Activated CD4-positive, alpha-beta memory T cell treated with anti-CD3 and anti-CD28 coated beads, Interleukin-2, amount 10 ng/mL, durations not matched to agents 7 days and 5 days (primary cell): ENCODE results near the gene LRCH1. TPM values are rescaled to one million over a fixed set of nuclear protein-coding genes. Genes with fewer than 3 reads are reported as not detected.

Source experiments
- CTCF ChIA-PET: fragments of 350-600 bp; sonication (Branson Sonifier 250); formaldehyde crosslinking; loops from one replicate; lab custom pipeline; 2021; ENCODE audit warnings: antibody characterized with exemption, inconsistent platforms; lab: Charles Lee
- POLR2A ChIA-PET: fragments of 350-600 bp; sonication (Branson Sonifier 250); formaldehyde crosslinking; loops from one replicate; lab custom pipeline; 2021; ENCODE audit warnings: antibody characterized with exemption; lab: Charles Lee
- DNase-seq: peaks from one replicate; pipeline ENCODE4 v3.0.0-alpha.2; 2020
- H3K27ac Mint-ChIP-seq: one replicate; pipeline ENCODE4 v1.8.0; 2021; ENCODE audit warnings: mild to moderate bottlenecking, mixed read lengths
- H3K27me3 Mint-ChIP-seq: one replicate; pipeline ENCODE4 v1.8.0; 2021; ENCODE audit warnings: mixed read lengths
- H3K36me3 Mint-ChIP-seq: one replicate; pipeline ENCODE4 v1.8.0; 2021; ENCODE audit warnings: low read depth, mixed read lengths
- H3K4me1 Mint-ChIP-seq: one replicate; pipeline ENCODE4 v1.8.0; 2021; ENCODE audit warnings: mixed read lengths
- H3K4me3 Mint-ChIP-seq: one replicate; pipeline ENCODE4 v1.8.0; 2021; ENCODE audit warnings: mild to moderate bottlenecking, mixed read lengths
- H3K9me3 Mint-ChIP-seq: one replicate; pipeline ENCODE4 v1.8.0; 2021; ENCODE audit warnings: mixed read lengths
- total RNA-seq, 2 experiments: library from RNA; stranded (reverse); gene quantifications; one replicate each; pipeline ENCODE4 v1.2.3, GENCODE V29; 2021

The LRCH1 gene
- total RNA-seq, 2 experiments from 2014 or later = 17.1 TPM

GRCh38 chr13:46717275-46717674, 164.3 kb downstream of the LRCH1 start:
- DNase-seq = no peak
- H3K27me3 Mint-ChIP-seq = no peaks in the 10 kb centered on the region
- CTCF ChIA-PET = no interaction called here

GRCh38 chr13:46717856-46718255, 164.9 kb downstream of the LRCH1 start:
- DNase-seq = no peak
- ChIA-PET CTCF (interaction anchor here (1.0 to 1.8 kb wide), 2 partner anchors 166 to 224 kb away, joined by 3 to 18 read pairs; no protein-coding TSS in a partner anchor), POLR2A (no interaction called here)
- no peak overlapping the region for H3K27ac Mint-ChIP-seq
- H3K27me3 Mint-ChIP-seq = no peaks in the 10 kb centered on the region
- H3K4me1 Mint-ChIP-seq = no peaks in the 10 kb centered on the region
- H3K9me3 Mint-ChIP-seq = no peaks in the 10 kb centered on the region
- no peak overlapping the region for H3K4me3 Mint-ChIP-seq
- peaks cover 4% of the 10 kb centered on the region for H3K36me3 Mint-ChIP-seq

More at GRCh38 chr13:46717275-46717674, 164.3 kb downstream of the LRCH1 start:
- H3K36me3 Mint-ChIP-seq = peaks cover 2% of the 10 kb centered on the region
- POLR2A ChIA-PET = no interaction called here
- H3K4me1 Mint-ChIP-seq = no peaks in the 10 kb centered on the region
- H3K27ac Mint-ChIP-seq = no peak overlapping the region
- no peaks in the 10 kb centered on the region for H3K9me3 Mint-ChIP-seq
- no peak overlapping the region for H3K4me3 Mint-ChIP-seq

GRCh38 chr13:46720189-46720588, 167.2 kb downstream of the LRCH1 start:
- H3K36me3 Mint-ChIP-seq = peaks cover 20% of the 10 kb centered on the region
- no peaks in the 10 kb centered on the region for H3K27me3 Mint-ChIP-seq
- H3K9me3 Mint-ChIP-seq = no peaks in the 10 kb centered on the region
- DNase-seq = no peak
- ChIA-PET POLR2A (interaction anchor here (1.3 to 1.7 kb wide), 2 partner anchors 168 to 171 kb away, joined by 4 to 6 read pairs; no protein-coding TSS in a partner anchor), CTCF (interaction anchor here (1.3 to 5.6 kb wide), 3 partner anchors 117 to 226 kb away, joined by 3 to 67 read pairs (median 10); partner anchors contain the start of gene LRCH1)
- no peak overlapping the region for H3K27ac Mint-ChIP-seq
- H3K4me1 Mint-ChIP-seq = no peaks in the 10 kb centered on the region
- H3K4me3 Mint-ChIP-seq = no peak overlapping the region

GRCh38 chr13:46721054-46721453, 168.1 kb downstream of the LRCH1 start:
- CTCF ChIA-PET = interaction anchor here (0.6 to 5.6 kb wide), 8 partner anchors 11 to 229 kb away, joined by 3 to 67 read pairs (median 4); partner anchors contain the start of gene LRCH1
- H3K4me1 Mint-ChIP-seq = peaks cover 4% of the 10 kb centered on the region
- peaks cover 22% of the 10 kb centered on the region for H3K36me3 Mint-ChIP-seq
- H3K27ac Mint-ChIP-seq = no peak overlapping the region
- no peaks in the 10 kb centered on the region for H3K27me3 Mint-ChIP-seq
- H3K4me3 Mint-ChIP-seq = no peak overlapping the region
- POLR2A ChIA-PET = interaction anchor here (1.3 to 1.7 kb wide), 2 partner anchors 169 to 172 kb away, joined by 4 to 6 read pairs; no protein-coding TSS in a partner anchor
- H3K9me3 Mint-ChIP-seq = no peaks in the 10 kb centered on the region
- DNase-seq = peak; percentile 43

- Mint-ChIP-seq H3K4me3 (no peak overlapping the region), H3K27ac (no peak overlapping the region), H3K4me1 (peaks cover 14% of the 10 kb centered on the region), H3K36me3 (peaks cover 48% of the 10 kb centered on the region), H3K27me3 (no peaks in the 10 kb centered on the region), H3K9me3 (no peaks in the 10 kb centered on the region)
- POLR2A ChIA-PET = interaction anchor here (1.2 kb wide), 1 partner anchor 12 kb away, joined by 3 read pairs; no protein-coding TSS in a partner anchor
- peak; percentile 20 for DNase-seq
- CTCF ChIA-PET = interaction anchor here (0.9 to 1.1 kb wide), 2 partner anchors 82 to 232 kb away, joined by 3 read pairs; no protein-coding TSS in a partner anchor
Measured at GRCh38 chr13:46726347-46726746, 173.4 kb downstream of the LRCH1 start.

GRCh38 chr13:46728777-46729176, 175.8 kb downstream of the LRCH1 start:
- Mint-ChIP-seq H3K4me1 (peaks cover 14% of the 10 kb centered on the region), H3K4me3 (no peak overlapping the region), H3K27ac (no peak overlapping the region), H3K27me3 (no peaks in the 10 kb centered on the region), H3K36me3 (peaks cover 45% of the 10 kb centered on the region), H3K9me3 (no peaks in the 10 kb centered on the region)
- no peak for DNase-seq
- CTCF ChIA-PET = interaction anchor here (0.6 to 2.4 kb wide), 4 partner anchors 10 to 23 kb away, joined by 3 to 5 read pairs (median 4); no protein-coding TSS in a partner anchor
- POLR2A ChIA-PET = no interaction called here

- H3K36me3 Mint-ChIP-seq = peaks cover 40% of the 10 kb centered on the region
- H3K9me3 Mint-ChIP-seq = no peaks in the 10 kb centered on the region
- H3K4me1 Mint-ChIP-seq = peaks cover 5% of the 10 kb centered on the region
- POLR2A ChIA-PET = no interaction called here
- CTCF ChIA-PET = interaction anchor here (3.1 kb wide), 1 partner anchor 10 kb away, joined by 9 read pairs; no protein-coding TSS in a partner anchor
- H3K27me3 Mint-ChIP-seq = no peaks in the 10 kb centered on the region
- H3K4me3 Mint-ChIP-seq = no peak overlapping the region
- H3K27ac Mint-ChIP-seq = no peak overlapping the region
- DNase-seq = no peak
Measured at GRCh38 chr13:46731535-46731934, 178.6 kb downstream of the LRCH1 start.

GRCh38 chr13:46735425-46735824, 182.5 kb downstream of the LRCH1 start:
- DNase-seq = no peak
- H3K27me3 Mint-ChIP-seq = no peaks in the 10 kb centered on the region
- peaks cover 18% of the 10 kb centered on the region for H3K36me3 Mint-ChIP-seq
- no peaks in the 10 kb centered on the region for H3K4me1 Mint-ChIP-seq
- ChIA-PET CTCF (interaction anchor here (0.5 kb wide), 1 partner anchor 27 kb away, joined by 3 read pairs; no protein-coding TSS in a partner anchor), POLR2A (no interaction called here)
- H3K27ac Mint-ChIP-seq = no peak overlapping the region
- H3K9me3 Mint-ChIP-seq = no peaks in the 10 kb centered on the region
- H3K4me3 Mint-ChIP-seq = no peak overlapping the region

GRCh38 chr13:46736541-46737310, 183.8 kb downstream of the LRCH1 start:
- Mint-ChIP-seq H3K9me3 (no peaks in the 10 kb centered on the region), H3K36me3 (peaks cover 17% of the 10 kb centered on the region), H3K4me1 (no peaks in the 10 kb centered on the region), H3K27me3 (no peaks in the 10 kb centered on the region), H3K27ac (no peak overlapping the region), H3K4me3 (no peak overlapping the region)
- POLR2A ChIA-PET = interaction anchor here (1.1 kb wide), 1 partner anchor 14 kb away, joined by 3 read pairs; no protein-coding TSS in a partner anchor
- DNase-seq = no peak
- CTCF ChIA-PET = interaction anchor here (0.8 kb wide), 1 partner anchor 185 kb away, joined by 3 read pairs; no protein-coding TSS in a partner anchor

GRCh38 chr13:46738055-46738454, 185.1 kb downstream of the LRCH1 start:
- peaks cover 18% of the 10 kb centered on the region for H3K36me3 Mint-ChIP-seq
- H3K27me3 Mint-ChIP-seq = no peaks in the 10 kb centered on the region
- no peak overlapping the region for H3K4me3 Mint-ChIP-seq
- ChIA-PET CTCF (interaction anchor here (1.3 kb wide), 1 partner anchor 9 kb away, joined by 5 read pairs; no protein-coding TSS in a partner anchor), POLR2A (no interaction called here)
- no peaks in the 10 kb centered on the region for H3K4me1 Mint-ChIP-seq
- no peak overlapping the region for H3K27ac Mint-ChIP-seq
- no peak for DNase-seq
- H3K9me3 Mint-ChIP-seq = no peaks in the 10 kb centered on the region

GRCh38 chr13:46738766-46739165, 185.8 kb downstream of the LRCH1 start:
- Mint-ChIP-seq H3K27me3 (no peaks in the 10 kb centered on the region), H3K4me1 (no peaks in the 10 kb centered on the region), H3K36me3 (peaks cover 18% of the 10 kb centered on the region), H3K27ac (no peak overlapping the region), H3K9me3 (no peaks in the 10 kb centered on the region), H3K4me3 (no peak overlapping the region)
- ChIA-PET POLR2A (no interaction called here), CTCF (interaction anchor here (1.3 kb wide), 1 partner anchor 9 kb away, joined by 5 read pairs; no protein-coding TSS in a partner anchor)
- no peak for DNase-seq

- Mint-ChIP-seq H3K4me3 (no peak overlapping the region), H3K27me3 (no peaks in the 10 kb centered on the region), H3K9me3 (no peaks in the 10 kb centered on the region), H3K4me1 (no peaks in the 10 kb centered on the region), H3K27ac (no peak overlapping the region), H3K36me3 (peaks cover 23% of the 10 kb centered on the region)
- no peak for DNase-seq
- ChIA-PET POLR2A (no interaction called here), CTCF (interaction anchor here (1.2 kb wide), 1 partner anchor 25 kb away, joined by 4 read pairs; no protein-coding TSS in a partner anchor)
Measured at GRCh38 chr13:46739447-46740098, 186.6 kb downstream of the LRCH1 start.
